HL-60/S4 treated with phorbol 12-myristate 13-acetate at 8.2 ng/mL for 4 days and 3 days (cell line): ENCODE data around the gene PRKCA.

Experiments
- in situ Hi-C: fragments of 300-500 bp; cut with MboI; formaldehyde crosslinking; loops from 2 replicates; pipeline ENCODE4 v1.15.0; 2022; ENCODE audit warnings: low sequenced_read_pairs

Gene PRKCA

DNA sequence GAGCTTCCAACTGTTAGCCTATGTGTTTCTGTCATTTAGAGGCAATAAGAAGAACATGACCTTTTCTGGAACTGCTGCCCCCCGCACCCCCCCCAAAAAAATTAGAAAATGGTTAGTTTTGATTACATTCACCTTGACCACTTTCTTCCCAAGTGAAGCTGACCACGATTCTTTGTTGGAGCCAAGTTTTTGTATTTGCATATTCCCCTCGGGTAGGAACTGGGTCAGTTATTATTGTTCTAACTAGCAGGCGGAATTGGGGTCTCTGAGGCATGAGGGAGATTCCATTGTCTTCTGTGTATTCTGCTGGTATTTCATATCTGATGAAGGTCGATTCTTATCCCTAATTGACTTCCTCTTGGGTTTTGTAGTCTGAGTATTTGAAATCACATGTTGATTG lies 231.6 kb downstream of the PRKCA start:
- in situ Hi-C loops: no loop called here

DNA sequence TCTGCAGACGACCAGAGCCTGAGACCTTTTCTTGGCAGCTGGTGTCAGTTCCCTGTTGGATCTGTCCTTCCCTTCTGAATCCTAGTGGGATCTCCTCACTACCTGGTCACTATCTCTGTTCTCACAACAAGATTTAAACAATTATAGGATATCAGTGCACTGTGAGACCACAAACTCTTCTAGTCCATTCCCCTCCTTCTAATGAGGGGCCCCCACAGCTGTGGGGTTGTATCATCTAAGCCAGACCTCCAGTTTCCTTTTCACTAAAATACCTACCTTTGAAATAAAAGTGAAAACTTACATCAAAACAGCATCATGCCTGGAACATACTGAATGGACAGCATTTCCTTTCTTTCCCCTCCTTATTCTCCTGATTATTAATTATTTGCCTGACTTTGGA lies 233.2 kb downstream of the PRKCA start:
- in situ Hi-C loops: no loop called here

DNA sequence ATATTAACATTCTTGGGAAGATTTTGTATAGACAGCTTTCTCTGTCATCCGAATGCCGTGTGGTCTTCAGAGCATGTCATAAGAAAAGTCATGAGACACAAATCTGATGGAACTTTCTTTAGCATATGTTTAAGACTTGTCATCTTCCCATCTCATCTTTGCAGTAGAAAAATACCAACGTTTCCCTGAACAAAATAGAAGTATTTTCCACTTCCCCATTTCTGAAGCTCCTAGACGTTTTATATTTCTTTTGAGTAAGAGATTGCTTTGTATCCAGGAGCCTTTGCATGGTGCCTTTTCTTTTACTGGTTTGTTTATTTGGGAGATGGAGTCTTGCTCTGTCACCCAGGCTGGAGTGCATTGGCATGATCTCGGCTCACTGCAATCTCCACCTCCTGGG lies 235.1 kb downstream of the PRKCA start:
- in situ Hi-C loops: no loop called here

DNA sequence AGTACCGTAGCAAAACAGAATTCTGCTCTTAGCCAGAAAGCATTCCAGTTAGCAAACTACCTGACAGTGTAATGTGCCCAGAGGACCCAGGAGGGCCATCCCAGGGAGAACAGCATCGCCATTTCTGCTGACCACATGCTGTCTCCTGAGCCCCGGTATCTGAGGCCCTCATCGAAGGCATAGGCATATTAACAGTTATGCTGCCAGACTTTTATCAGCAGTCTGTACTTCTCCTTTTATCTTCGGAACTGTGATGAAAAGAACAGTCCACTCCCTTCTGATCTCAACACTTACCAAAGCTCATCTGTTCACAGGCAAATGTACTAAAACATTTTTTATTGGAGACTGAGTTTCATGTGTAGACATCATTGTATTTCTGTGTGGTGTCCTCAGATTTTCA lies 236.4 kb downstream of the PRKCA start:
- in situ Hi-C loops: no loop called here

DNA sequence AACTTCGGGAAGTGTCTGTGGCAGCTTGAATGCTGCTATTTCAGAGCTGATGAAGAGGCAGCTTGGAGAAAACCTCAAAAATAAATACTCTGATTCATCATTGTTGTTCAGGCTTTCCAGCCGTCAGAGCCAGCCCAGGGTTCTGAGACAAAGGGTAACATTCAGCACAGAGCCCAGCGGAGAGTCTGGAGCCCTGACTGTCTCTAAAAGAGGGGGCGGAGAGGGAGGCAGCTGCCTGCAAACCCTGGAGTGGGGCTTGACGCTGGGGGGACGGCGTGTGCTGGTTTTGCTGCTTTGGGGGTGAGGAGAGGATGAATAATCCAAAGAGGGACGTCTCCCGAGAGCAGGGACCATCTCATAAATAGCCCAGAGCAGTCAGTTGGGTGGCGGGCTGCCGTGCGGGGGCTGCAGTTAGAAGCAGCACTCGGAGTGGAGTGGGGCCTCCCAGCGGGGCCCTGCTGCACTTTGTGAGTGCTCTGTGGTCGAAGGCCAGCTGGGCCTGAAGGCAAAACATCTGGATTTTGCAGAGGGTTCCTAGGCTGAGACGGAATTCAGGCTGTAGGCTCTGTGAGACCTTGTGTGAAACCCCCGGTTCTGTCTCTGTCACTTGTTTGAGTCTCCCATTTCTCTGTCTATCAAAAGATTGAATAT lies 237.8 kb downstream of the PRKCA start:
- in situ Hi-C loops: no loop called here

DNA sequence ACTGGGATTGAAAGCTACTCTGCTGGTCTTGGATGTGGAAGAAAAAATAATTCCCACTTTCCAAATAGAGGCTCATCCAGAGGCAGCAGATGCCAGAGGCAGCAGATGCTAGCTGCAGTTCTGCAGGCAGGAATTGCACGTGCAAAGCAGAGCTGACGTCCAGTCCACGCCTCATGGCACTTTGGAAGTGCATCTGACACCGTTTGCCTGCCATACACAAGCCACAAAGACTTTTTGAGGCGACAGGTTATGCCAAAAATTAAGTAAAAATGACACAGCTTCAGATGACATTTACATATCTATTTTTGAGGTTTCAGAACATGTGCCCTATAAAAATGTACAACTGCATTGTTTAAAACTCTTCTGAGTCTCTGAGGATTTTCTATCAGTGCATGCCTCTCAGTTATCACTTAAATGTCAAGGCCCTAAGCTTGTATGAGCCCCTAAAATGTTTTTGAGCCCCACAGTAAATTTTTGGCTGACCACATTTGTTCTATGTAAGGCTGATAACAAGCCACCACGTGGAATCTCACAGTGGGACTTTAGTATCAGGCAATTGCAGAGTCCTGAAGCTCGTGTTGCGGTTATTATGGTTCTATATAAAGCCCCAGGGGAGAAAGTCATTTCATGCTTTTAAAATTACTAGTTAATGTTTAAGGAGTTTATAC lies 239.2 kb downstream of the PRKCA start:
- in situ Hi-C loops: no loop called here

DNA sequence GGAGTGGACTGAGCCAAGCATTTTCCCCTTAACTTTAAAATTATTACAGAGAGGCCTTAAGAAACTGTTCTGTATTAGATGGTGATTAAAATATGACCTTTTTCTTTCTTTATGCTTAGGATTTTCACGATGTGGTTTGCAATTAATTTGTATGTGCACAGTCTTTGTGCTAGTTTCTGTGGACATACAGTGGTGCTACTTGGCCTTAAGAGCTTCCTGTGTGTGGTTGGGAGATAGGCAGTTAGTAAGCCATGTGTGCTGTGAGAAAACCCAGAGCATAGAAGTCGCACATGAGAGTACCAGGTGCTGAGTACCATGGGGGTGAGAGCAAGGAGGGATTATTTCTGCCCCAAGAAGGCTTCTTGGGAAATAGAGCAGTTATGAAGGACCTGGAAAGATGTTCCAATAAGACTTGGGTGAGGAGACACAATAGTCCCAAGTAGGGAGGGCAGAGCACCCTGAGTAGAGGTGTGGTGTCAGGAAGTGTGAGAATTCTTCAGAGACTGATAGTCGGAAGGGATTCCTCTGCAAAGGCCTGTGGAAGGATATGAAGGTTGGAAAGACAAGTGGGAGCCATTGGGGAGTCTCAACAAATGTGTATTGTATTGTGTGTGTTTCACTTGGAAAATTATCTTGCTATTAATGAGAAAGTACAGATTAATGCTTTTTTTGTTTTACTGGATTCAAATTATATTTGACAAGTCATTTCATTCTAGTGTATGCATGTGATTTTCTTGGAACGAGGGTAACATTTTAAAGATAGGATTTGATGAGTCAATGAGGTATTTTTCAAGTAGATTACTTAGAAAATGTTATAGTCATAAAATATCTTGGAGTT lies 239.9 kb downstream of the PRKCA start:
- in situ Hi-C loops: no loop called here

DNA sequence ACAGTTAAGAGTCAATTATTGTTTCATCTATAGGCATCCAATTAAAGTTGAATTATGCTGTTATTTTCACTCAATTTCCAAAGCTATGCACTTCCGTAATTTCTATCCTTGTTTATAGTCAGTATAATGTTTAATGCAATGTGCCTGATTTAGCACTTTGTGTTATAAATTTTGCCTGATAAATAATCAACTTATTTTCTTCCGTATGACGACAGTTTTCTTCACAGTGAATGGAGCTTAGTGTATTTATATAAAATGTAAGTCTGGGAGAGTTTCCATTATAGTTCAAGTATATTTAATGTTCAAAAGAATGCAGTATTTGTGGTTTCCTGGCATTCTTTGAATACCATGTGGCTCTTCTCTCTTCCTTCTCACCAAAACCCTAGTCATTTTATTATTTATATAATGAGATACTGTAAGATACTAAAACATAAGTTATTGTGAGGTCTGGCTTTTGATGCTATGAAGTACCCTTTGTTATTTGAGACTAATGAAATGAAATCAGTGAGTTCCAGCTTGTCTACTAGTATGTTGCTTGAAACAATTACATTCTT lies 240.6 kb downstream of the PRKCA start:
- in situ Hi-C loops: no loop called here

DNA sequence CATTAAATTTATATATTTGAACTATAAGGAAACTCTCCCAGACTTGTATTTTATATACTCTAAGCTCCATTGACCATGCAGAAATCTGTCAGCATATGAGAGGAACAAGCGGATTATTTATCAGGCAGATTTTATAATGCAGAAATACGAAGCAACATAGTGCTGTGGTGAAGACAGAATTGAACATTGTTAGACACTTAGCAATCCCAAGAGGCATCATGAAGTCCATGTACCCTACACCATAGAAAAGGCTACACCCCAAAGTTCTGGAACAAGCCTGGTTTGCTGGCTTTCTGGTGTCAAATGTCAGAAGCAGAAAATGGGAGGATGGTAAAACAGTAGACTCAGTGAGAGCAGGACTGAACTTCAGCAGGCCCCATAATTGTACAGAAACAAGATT lies 241.1 kb downstream of the PRKCA start:
- in situ Hi-C loops: no loop called here

DNA sequence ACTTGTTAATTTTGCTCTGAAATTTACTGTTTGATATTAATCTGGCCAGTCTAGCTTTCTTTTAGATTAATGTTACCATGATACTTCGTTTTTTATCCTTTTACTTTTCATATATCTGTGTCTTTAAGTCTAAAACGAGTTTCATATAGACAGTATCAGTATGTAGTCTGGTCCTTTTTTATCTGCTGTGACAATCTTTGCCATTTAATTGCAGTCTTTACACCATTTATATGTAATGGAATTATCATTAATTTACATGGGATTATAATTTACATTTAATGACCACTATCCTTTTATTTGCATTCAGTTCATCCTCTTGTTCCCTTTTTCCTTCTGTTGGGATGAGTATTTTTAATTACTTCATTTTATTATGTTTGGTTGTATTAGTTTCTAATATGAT lies 243.5 kb downstream of the PRKCA start:
- in situ Hi-C loops: no loop called here

DNA sequence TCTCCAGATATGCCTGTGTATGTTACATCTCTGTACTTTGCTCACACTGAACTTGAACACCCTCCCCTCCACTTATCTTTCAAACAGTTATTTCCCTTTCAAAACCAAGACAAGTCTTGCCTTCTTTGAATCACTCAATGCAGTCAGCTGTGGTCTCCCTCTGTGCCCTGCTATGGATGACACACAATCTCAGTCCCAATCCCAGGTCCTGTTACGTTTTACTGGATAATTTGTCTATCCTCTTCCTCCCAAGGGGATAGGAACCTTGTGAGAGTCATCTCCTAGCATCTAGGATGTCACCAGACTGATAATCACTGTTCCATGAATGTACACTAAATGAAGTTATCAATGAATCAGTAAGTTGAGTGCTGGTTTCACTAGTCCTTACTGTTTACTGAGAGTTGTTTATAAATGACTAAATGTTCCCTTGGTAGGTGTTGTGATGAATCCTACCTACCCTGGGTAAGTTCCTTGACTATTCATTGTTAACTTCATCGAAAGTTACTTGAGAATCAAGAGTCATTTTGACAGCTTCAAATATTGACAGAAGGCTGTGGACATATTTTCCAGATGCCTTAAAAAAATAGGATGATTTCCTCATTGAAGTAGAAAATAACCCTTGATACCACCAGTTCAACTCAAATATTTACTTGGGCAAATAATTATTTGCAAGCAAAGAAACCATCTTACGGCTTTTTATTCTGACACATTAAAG lies 244.9 kb downstream of the PRKCA start:
- in situ Hi-C loops: no loop called here

DNA sequence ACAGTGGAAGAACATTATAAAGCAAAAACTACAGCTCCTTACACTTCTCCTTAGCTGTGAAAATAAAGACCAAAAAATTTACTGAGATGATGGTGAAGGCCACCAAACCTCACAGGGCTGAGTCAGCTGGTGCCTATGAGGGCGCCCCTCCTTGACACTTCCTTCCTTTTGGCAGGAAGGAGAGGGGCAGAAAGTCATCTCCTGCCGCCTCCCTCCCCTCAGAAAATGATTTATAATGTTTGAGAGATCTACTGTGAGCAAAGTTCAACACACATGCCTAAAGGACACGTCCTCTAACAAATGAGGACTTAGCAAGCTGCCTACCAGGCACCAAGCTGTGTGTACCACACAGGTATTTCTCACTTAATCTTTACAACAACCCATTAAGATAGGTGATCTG lies 245.7 kb downstream of the PRKCA start:
- in situ Hi-C loops: no loop called here

DNA sequence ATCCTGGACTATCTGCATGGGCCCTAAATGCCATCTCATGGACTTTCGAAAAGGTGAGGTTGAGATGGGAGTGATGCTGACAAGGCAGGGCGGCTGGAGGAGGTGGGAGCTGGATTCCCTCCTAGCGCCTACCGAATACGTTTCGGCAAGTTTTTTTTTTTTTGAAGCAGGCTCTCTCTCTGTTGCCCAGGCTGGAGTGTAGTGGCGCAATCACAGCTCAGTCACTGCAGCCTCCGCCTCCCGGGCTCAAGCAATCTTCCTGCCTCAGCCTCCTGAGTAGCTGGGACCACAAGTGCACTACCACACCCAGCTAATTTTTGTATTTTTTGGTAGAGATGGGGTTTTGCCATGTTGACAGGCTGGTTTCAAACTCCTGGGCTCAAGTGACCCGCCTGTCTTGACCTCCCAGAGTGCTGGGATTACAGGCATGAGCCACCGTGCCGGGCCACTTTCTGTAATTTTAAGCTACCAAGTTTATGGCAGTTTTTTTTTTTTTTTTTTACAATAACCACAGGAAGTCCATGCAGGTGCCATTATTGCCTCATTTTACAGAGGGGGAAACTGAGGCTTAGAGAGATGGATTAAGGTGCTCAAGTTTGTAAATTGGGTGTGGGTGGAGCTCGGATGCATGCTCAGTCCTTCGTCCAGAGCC lies 246.4 kb downstream of the PRKCA start:
- in situ Hi-C loops: no loop called here

DNA sequence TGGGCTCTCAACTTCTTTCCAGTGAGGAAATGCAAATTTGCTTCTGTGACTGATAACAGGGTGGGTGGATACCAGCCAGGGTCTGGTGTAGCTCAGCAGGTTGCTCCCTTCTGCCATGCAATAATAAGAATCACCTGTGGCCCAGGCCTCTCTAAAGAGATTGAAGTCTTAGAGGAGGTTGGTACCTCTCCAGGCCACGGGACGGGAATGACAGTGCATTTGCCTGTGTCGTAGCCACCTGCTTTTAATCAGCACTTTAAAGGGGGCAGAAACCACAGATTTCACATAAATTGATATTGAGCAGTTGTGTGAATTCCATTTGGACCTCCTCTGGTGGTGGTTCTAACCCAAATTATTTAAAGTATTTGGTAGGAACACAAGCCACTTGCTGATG lies 246.9 kb downstream of the PRKCA start:
- in situ Hi-C loops: no loop called here

DNA sequence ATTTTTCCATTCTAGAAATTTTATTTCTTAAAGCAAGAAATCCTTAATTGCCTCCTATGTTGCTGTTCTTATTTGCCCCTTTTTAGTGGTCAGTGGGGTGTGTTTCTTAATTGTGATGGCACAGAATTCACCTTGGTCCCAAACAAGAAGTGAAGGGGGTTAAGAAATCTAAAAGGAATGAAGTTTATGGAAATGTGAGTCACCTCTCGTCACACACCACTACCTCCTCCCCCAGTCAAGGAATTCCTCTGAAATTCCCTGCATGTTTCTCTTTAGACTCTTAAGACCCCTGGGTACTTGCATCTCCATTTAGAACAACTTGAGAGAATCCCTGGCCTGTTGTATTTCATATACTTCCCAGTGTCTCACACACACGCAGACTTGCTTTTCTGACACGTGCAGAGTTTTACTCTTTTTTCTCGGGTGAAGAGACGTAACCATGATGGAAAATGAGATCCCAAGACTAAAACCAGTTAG lies 247.4 kb downstream of the PRKCA start:
- in situ Hi-C loops: no loop called here

DNA sequence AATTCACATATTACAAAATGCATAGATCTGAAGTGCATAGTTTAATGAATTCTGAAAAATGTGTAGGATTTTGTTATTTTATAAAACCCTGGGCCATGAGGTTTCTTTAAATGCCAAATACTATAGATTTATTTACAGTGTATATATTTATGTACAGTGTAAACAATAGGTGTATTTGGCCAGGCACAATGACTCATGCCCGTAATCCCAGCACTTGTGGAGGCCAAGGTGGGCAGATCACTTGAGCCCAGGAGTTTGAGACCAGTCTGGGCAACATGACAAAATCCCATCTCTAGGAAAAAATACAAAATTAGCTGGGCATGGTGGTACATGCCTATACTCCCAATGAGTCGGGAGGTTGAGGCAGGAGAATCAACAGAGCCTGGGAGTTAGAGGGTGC lies 249.4 kb downstream of the PRKCA start:
- in situ Hi-C loops: no loop called here

DNA sequence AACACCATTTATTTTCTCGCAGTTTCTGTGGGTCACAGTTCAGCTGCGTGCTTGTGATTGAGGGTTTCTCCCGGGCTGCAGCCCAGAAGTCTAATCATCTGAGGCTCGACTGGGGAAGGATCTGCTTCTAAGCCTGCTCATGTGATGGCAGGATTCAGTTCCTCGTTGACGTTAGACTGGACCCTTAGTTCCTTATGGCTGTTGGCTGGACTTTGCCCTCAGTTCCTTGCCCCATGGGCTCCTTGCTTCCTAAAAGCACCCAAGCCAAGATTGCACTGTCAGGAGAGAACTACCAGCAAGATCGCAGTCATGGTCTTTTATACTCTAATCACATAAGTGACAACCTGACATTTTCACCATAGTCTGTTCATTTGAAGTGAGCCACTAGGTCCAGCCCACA lies 250.0 kb downstream of the PRKCA start:
- in situ Hi-C loops: no loop called here

DNA sequence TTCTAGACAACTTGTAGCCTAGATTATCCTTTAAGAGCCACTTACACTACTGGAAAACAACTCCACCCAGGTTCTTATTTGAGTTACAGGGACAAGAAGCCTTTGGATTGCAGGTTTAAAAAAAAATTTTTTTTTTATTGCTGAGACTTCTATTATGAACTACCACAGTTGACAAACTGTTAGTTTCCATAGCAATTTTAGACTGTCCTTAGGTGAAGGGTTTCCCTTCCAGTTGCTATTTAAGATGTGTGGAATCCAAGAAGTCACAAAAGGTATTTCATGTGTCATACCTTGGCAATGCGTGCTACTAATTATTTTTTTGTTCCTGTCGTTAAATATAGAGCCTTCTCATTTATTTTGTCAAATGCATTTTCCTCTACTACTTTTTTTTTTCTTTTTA lies 253.2 kb downstream of the PRKCA start:
- in situ Hi-C loops: no loop called here

DNA sequence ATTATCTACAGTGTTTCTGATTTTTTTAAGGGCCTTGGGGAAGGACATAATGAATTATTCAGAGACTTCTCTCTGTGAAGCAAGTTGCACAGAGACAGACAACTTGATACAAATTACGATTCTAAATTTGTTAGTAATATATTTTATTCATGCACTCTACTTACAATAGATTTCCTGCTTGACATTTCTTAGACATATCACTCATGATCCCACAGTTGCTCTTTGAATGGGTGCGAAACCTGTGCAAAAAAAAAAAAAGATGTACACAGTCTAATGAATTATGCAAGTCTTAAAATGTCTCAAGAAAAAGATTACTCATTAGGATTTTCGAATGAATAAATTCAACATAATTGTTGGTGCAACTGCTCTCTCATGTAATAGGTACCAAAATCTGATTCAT lies 254.8 kb downstream of the PRKCA start:
- in situ Hi-C loops: no loop called here

DNA sequence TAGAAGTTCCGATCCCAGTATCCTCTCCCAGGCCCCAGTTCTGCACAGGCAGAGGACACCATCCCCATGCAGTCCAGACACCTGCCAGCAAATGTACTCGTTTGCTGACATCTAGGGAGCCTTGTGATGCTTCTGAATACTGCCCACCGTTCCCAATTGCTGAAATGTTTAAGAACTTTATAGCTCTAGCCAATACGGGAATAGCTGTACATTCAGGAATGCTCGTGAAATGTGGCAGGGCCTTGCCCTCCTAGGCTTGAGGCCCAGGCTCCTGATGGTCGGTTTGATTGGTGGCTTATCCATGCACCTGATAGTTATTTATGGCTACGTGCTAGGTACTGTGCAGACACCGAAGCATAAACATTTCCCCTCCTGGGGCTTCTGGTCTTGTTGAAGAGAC lies 255.5 kb downstream of the PRKCA start:
- in situ Hi-C loops: no loop called here
